NCI-H128 (cell line): Measurements from ENCODE around the gene PMEL.
"Not testable (repeated sequence)": the region's sequence is repeated elsewhere in the genome, so short reads cannot be mapped to it uniquely, and the experiment has no call there.

Source experiments
- DNase-seq: peaks from one replicate; lab custom pipeline; 2025; ENCODE audit not compliant: unreplicated experiment; lab: John Stamatoyannopoulos, UW

PMEL gene

DNA sequence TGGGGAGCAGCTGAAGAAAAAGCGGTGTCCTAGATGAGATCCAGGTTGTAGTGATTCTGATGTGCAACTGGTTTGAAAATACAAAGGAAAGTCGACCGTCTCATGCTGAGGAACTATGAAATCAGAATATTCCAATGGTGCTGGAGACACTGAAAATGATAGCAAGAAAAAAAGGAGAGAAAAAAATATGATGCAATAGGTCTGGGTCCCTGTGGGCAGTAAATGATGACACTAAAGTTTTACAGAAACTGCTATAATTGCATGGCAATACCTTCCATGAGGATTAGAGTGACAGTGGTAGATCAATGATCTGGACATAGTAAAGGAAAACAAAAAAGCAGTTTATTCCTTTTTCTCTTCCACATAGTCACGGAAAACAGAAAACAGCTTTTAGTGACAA is 40.5 kb downstream of the PMEL start:
- DNase-seq, result no peak

DNA sequence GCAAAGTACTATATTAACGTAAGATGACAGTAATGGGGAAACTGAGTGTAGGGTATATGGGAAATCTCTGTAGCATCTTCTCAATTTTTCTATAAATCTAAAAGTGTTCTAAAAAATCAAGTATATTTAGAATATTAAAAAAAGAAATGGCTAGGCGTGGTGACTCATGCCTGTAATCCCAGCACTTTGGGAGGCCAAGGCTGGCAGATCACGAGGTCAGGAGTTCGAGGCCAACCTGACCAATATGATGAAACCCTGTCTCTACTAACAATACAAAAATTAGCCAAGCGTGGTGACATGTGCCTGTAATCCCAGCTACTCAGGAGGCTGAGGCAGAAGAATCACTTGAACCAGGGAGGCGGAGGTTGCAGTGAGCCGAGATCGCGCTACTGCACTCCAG is 42.2 kb downstream of the PMEL start:
- not testable (repeated sequence) for DNase-seq

DNA sequence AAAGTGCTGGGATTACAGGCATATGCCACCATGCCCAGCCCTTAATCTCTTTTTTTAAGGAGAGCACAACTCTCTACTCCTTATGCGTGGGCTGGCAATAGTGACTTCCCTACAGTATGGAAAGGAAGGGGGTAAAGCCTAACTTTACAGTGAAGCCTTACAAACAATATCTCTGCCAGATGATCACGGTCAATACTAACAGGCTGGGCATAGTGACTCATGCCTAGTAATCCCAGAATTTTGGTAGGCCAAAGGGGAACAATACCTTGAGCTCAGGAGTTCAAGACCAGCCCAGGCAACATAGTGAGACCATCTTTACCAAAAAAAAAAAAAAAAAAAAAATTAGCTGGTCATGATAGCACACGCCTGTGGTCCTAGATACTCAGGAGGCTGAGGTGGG is 43.7 kb downstream of the PMEL start:
- DNase-seq, result no peak

DNA sequence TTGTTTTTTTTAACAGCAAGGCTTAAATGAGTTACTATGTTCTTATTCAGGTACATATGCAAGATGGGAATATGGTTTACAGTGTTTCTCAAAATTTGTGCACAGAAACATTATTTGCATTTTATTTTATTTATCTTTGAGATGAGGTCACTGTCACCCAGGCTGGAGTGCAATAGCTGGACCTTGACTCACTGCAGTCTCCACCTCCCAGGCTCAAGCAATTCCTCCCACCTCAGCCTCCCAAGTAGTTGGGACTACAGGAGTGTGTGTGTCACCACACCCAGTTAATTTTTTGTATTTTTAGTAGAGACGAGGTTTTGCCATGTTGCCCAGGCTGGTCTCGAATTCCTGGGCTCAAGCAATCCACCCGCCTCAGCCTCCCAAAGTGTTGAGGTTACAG is 46.8 kb downstream of the PMEL start:
- not testable (repeated sequence) for DNase-seq

DNA sequence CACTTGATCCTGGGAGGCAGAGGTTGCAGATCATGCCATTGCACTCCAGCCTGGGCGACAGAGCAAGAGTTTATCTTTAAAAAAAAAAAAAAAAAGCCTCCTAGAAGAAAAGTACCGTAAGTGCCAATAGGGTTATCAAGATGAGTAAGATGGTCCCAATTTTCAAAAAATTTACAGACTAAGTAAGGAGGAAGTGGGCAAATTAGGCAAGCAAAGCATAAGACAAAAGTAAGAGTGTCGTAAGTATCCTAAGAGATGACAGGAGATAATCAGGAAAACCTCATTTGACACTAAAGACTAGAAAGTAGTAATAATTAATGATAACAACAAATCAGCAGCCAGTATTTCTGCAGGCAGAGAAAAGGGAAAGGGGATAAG is 50.4 kb downstream of the PMEL start:
- DNase-seq, result no peak

DNA sequence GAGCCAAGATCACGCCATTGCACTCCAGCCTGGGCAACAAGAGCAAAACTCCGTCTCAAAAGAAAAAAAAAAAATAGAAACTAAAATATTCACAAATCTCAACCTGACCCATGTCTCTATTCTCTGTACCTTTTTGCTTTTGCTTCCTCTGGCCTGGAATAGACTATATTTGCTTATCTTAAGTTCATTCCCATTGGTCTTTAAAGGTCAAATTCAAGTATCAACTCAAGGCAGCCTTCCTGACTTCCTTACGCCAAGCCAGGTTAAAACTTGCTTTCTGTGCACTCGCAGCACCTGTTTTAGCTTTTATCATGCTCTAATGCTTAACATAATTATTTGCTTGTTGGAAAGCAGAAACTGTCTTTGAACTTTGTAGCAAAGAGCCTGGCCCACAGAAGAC is 52.9 kb downstream of the PMEL start:
- DNase-seq, result no peak

DNA sequence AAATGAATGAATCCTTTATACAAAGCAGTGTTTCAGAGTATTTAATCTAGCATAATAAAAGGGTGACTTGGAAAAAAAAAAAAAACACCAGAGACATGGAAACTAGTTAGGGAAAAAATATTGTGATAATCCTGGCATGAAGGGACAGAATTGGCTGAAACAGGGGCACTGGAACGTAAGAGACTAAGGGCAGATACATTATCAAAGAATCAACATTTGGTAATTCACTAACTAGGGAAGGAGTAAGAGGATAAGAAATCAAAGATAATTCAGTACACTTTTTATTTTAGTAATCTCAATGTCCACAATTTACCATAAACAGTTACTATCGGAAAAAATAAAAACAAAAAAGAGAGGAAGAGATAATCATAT is 56.3 kb downstream of the PMEL start:
- no peak for DNase-seq

DNA sequence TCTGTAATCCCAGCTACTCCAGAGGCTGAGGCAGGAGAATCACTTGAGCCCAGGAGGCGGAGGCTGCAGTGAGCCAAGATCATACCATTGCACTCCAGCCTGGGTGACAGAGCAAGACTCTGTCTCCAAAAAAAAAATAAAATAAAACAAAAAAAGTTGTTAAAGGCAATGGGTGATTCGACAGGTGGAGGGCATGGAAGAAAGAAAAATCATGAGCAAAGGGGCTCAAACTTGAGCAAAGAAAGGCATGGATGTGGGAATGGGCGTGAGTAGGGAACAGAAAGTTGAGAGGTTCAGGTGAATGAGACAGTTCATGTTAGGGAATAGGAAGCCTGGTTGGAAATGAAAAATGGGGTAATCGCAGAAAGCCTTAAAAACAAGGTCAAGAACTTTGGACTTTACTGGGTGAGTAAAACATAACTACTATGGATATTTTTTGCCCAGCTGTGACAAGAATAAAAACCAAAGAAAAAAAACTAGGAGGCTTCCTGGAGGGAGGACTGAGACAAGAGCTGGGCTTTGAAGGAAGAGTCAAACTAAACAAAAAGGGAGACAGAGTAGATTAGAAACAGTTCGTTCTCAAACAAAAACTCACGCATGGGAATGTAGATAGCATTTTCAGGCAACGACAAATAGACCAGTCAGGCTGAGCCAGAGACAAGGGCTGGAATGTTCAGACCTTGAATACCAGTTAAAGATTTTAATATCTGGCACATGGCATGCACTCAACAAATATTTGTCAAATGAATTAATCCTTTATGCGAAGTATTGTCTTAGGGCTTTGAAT is 56.9 kb downstream of the PMEL start:
- DNase-seq, result no peak

DNA sequence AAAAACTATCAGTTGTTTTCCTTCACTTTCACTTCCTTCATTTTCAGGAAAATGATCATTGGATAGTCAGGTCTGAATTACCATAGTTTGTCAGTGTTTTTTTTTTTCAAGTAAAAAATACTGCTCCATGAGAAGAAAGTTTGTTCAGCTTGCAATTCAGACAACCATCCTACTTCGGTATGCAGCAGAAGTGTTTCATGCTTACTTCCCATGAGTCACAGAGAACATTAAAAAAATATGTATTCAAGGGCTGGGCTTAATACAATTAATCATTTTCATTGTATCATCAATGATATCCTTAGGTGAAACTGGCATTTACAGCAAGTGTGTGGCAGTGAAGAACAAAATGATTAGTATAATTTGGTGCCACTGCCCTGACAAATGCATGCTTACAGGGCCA is 59.8 kb downstream of the PMEL start:
- no peak for DNase-seq
